ENCODE measurements around the gene PAMR1.
"Not testable (repeated sequence)": the region's sequence is repeated elsewhere in the genome, so short reads cannot be mapped to it uniquely, and the experiment has no call there.

Gene PAMR1, protein sequence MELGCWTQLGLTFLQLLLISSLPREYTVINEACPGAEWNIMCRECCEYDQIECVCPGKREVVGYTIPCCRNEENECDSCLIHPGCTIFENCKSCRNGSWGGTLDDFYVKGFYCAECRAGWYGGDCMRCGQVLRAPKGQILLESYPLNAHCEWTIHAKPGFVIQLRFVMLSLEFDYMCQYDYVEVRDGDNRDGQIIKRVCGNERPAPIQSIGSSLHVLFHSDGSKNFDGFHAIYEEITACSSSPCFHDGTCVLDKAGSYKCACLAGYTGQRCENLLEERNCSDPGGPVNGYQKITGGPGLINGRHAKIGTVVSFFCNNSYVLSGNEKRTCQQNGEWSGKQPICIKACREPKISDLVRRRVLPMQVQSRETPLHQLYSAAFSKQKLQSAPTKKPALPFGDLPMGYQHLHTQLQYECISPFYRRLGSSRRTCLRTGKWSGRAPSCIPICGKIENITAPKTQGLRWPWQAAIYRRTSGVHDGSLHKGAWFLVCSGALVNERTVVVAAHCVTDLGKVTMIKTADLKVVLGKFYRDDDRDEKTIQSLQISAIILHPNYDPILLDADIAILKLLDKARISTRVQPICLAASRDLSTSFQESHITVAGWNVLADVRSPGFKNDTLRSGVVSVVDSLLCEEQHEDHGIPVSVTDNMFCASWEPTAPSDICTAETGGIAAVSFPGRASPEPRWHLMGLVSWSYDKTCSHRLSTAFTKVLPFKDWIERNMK

DNA sequence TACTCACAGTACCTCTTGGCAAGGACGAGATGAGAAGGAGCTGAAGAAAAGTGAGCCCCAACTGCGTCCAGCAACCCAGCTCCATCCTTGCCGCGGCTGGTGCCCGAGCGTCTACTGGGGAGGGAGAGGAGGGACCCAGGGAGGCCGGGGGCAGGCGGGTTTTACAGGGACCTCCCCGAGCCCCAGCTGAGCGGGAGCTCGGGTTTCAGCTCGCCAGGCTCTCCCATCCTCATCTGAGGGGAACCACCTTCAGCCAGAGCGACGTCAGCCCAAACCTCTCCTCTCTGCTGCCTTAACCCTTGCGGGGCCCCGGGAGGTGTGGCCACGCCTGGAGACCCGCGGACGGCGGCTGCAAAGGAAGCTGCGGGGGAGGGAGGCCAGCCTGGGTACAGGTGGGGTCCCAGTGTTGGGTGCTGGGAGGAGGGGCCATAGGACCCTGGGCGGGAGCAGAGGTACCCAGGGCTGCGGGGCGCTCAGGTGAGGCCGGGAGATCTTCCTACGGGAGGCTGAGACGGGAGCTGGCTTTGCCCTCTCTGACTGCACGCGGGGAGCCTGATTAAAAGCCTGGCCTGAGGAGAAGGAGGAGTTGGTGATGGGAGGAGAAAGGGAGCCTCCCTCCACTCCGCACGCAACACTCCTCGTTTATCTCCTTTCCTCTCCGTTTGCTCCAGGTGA, at the start of gene PAMR1:
PAMR1 (minus strand) TSS at position 116 of the 675 bp plus-strand sequence; CDS start at position 85, 31 bp downstream.
- no peak for DNase-seq

DNA sequence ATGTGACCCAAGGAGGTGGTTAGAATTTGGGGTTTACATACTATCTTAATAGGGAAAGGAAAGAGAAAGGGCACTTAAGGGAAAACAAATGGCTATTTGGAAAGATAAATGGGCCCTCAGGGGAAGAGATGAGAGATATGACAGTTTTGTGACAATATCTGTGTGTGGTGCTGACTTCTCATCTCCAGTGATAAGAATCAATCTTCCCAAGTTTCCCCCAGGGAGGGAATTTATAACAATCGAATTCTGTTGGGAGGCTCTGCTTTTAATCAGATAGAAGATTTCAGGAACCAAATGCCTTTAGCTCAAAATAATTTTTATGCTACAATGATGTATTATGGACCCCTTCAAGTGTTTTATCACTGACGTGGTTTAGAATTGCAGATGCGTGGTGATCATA, 46.3 kb upstream of the PAMR1 start:
- no peak for DNase-seq

DNA sequence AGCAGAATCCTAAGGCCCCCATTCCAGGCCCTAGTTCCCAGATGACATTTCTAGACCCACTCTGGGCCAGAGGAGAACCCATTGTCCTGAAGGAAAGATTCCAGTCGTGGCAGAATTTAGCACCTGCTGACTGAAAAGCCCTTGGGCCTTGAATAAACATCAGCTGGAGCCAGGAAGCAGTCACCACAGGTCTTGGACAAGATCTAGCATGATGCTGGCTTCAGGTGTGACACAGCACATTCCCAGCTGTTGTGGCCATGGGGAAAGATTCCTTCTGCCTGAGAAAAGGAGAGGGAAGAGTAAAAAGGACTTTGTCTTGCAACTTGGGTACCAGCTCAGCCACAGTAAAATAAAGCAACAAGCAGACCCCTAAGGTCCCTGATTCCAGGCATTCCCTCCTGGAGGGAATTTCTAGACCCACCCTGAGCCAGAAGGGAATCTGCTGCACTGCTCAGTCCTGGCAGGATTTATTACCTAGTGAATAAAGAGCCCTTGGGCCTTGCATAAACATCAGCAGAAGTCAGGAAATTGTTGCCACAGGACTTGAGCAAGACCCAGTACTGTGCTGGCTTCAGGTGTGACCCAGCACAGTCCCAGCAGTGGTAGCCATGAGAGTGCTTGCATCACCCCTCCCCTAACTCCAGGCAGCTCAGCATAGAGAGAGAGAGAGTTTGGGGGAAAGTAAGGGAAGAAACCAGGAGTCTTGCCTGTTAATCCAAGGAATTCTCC, 42.5 kb upstream of the PAMR1 start:
- no peak for DNase-seq

DNA sequence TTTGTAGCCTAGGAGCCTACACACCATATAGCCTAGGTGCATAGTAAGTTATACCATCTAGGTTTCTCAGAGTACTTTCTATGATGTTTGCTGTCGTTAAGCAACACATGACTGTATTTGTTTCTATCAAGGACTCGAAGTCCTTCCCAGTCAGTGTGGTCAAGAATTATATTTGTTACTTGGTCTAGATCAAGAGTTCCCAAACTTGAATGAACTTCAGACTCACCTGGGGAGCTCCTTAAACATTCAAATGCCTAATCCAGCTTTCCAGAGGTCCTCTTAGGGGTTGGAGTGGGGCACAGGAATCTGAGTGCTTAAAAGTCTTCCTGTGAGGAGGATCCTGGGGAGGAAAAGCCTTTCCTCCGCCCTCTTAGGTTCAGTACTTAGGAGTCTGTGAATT, 41.5 kb upstream of the PAMR1 start:
- DNase-seq = no peak

DNA sequence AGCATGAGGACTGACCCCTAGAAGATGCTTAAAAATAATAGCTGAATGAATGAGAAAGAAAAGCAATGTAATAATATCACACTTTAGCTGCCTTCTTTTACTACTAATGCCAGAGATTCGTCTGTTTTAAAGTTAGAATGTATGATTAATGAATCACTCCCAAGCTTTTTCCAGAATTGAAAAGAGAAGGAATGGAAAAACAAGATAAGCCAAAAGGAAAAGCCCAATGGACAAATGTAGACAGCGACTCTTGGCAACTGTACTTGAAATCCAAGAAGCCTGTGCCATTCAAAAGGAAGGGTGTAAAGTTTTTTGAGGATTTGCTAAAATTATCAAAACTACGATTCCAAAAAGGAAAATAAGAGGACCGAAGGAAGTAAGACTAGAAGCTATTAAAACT, 40.8 kb upstream of the PAMR1 start:
- no peak for DNase-seq

DNA sequence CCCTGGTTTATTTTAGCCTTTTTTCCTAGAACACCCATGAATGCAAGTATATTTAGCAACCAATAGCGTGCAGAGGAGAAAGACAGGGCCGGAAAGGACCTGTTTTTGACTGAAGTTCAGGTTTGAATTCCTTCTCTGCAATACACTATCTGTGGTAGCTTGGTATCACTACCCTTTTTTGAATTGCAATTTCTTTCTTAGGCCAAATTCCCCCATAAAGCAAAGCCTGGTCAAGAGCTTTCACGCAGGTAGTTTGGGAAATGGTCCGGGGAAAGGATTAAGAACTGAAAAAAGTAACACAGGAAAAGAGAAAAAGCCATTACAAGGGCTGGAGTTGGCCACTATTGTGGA, 38.8 kb upstream of the PAMR1 start:
- no peak for DNase-seq

DNA sequence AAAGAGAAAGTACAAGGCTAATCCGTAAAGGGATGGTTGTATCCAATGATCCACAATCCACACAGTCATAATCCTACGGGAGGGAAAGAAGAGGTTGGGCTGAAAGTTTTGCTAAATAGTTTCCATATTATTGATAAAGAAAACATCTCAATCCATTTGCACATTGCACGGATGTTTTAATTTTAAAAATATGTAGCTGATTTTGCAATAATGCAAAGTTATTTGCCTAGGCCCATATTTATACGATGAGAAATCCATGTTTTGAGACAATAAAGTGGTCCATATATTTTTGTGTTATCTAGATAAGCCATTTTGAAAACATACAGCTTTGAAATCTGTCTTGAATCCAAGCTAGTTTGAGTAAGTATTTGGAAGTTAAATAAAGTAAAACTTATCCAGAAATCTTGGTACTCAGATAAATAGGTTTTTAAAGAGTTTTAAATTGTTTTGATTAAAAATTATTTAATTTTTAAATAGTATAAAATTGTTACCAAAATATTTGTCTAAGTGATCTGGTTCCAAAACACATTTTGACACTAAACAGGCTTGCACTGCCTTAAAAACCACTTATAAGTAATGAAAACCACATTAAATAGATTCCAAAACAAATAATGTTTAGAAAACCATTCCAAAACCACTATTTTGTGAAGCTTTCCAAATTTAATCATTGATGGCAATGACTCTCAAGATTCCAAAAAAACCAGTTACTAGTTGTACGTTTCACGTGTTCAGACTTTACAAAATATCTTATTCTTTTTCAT, 38.2 kb upstream of the PAMR1 start:
- DNase-seq = no peak

DNA sequence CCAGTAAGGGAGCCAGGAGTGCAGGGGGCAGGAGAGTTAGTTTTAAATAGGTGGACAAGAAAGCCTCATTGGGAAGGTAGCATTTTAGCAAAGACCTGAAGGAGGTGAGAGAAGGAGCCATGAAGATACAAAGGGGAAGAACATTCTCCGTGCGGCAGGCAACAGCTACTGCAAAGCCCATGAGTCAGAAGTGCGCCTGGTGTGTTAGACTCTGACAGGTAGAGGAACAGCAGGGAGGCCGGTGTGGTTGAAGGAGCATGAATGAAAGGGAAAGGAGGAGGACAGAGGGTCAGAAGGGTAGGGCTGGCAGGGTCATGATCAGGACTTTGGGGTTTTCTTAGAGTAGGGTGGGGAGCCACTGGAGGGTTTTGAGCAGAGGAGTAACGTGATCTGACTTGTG, 34.5 kb upstream of the PAMR1 start:
- no peak for DNase-seq

DNA sequence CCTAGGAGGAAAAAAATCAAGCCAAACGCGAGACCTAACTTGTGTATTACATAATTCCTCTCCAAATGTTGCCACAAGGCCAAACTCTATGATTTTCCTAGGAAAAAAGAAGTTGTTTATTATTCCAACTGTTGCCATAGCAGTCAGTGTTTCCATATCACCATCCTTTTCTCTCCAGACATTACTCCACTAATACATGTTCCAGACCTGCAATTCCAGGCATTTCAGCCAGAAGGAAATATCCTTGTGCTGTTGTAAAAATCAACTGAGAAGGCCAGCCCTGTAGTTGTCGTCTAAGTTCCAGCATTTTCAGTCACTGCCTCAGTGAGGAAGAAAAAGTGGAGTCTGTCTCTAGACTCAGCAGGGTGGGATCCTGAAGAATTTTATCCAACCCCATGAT, 33.1 kb upstream of the PAMR1 start:
- DNase-seq = no peak

DNA sequence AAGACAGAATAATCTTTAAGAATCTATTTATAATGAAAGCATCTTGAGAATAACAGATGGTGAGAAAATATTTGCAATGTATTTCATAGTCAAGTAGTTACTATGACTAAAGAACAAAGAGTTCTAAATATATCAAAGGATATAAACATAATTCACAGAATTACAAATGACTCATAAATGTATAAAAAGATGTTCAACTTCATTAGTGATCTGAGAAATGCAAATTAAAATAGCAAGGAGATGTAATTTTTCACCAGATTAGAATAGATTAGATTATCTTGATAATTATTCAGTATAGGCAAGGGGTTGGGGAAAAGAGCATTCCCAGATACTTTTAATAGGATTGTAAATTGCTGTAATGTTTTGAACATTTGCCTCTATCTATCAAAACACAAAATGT, 30.1 kb upstream of the PAMR1 start:
- no peak for DNase-seq

DNA sequence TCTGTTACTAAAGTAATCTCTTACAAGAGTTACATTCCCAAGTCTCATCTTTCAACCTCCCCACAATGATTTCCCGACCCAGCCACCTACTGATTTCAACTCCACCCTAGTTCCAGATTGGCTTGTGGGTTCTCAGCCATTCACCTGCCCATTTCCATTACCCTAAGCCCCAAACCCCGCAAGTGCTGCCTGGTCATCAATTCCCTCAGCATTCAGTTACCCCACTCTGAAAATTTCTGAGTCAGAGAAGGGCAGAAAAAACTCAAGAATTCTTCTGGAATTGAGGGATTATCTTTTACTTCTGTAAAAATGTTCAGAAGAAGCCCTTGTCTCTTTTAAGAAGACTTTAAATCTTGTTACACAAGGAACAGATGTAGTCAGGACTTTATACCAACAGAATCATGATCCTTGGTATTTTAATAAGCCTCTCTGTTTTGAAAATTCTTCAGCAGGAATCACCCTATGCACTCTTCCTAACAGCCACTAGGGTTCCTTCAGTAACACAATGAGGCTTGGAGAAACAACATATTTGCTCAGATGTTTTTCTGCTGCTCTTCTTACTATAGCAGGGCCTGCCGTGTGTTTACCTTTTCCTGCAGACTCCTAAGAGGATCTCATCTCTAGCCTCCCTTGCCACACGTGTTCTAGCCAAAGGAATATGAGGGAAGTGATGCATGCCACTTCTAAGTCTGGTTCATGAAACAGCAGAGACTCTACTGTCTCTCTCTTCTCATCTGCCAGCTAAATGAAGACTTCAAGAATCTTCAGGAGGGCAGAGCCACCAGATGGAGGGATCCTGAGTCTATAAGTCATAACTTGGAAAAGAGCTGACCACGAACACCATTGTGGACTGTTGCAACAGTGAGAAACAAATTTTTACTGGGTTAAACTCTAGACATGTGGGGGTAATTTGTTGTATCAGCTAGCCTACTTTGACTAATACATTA, 29.3 kb upstream of the PAMR1 start:
- DNase-seq = no peak

DNA sequence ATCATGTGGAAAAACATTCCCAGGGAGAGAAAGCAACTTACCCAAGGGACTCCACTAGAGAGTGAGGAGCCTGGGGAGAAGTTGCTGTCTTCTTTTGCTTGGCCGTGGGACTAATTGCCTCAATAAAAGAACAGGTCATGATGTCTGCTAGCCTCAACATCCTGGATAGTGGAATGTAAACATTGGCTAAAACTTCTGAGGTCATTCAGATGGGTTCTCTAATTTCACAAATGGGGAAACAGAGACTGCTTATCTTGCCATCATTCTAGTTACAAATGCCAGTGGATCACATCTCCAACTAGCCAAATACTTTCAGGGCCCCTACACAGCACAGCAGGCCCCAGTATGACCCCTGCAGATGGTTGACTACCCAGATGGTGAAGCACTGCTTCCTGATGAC, 28.4 kb upstream of the PAMR1 start:
- no peak for DNase-seq

DNA sequence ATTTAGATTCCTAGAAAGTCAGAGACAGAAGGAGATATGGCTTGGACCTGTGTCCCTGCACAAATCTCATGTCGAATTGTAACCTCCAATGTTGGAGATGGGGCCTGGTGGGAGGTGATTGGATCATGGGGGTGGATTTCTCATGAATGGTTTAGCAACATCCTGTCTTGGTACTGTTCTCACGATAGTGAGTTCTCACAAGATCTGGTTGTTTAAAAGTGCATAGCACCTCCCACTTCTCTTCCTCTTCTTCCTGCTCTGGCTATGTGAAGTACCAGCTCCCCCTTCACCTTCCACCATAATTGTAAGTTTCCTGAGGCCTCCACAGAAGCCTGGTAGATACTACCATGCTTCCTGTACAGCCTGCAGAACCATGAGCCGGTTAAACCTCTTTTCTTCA, 27.6 kb upstream of the PAMR1 start:
- DNase-seq = no peak

DNA sequence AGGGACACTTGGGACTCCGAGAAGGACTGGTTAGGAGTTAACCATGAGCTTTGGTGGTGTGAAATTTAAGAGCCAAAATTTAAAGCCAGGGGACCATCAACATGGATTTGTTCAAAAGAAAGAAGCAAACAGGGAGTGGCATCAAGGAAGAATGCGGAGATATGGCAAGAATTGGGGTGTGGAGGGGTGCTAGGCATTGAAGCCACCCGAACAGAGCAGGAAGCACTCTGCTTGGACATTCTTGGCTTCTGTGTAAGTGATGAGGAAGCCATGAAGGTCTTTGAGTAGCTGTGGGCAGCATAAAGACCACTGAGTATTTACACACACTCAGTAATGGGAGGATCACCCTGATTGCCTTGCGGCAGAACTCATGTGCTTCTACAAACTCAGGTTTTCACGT, 27.2 kb upstream of the PAMR1 start:
- DNase-seq = no peak

DNA sequence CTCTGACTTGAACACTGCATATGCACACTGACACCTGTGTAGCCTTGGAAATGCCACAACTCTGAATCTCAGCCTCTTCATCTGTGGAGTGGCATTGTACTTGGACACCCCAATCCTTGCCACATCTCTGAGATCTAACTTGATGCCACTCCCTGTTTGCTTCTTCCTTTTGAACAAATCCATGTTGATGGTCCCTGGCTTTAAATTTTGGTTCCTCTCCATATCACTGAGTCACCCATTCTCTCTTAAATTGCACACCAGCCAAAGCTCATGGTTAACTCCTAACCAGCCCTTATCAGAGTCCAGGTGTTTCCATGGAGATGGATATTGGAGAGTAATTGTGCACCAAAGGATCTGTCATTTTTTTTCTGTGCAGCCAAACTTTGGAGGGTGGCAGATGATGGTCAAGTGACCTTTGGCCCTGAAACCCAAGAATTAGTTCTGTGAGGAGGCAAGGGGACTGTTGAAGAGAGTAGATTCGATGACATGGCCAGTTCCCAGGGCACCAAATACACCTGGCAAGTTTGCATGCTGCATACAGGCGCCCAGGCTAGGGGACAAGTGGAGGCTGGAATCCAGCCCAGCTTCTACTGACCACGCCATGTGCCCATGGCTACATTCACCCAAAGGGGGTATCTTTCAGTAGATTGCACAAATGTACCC, 25.1 kb upstream of the PAMR1 start:
- DNase-seq = no peak

DNA sequence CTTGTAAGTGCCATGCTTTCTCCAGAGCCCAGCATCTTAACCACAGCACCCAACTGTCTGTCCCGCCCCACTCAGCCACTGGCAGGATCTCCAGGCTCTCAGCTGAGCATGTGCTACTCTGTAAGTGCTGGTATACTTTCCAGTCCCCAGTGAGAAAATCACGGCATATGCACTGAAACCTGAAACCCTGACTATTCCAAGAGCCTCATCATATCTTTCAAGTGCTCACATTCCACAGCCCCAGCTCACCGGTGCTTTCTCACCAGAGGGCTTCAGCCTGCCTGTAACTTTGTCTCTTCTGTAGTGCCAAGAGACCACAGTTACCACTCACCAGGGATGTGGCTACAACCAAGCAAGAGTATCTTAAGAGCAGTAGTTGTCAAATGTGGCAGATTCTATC, 24.4 kb upstream of the PAMR1 start:
- no peak for DNase-seq

DNA sequence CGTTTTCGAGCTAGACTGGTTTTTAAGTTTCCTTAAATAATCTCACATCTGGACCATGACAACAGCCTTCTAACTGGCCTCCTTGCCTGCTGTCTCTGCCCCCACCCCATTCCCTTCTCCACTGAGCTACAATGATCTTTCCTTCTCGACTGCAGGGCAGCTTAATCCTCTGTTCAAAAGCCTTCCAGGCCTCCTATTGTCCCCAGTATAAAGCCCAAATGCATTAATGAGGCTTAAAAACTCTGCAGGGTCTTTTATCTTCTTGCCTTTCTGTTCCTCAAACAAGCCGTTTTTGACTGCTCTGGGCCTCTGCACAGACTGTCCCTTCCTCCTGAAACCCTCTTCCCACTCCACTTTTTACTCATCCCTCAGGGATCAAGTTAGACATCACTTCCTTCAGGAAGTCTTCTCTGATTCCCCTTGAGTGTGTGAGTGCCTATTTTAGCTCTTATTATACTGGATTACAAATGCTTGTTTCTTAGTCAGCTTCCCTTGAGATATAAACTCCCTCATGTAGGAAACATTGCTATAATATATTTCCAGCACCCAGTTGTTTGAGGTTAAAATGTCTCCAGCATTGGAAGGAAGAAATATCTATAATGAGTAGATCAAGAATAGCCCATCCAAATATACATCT, 23.6 kb upstream of the PAMR1 start:
- DNase-seq = no peak

DNA sequence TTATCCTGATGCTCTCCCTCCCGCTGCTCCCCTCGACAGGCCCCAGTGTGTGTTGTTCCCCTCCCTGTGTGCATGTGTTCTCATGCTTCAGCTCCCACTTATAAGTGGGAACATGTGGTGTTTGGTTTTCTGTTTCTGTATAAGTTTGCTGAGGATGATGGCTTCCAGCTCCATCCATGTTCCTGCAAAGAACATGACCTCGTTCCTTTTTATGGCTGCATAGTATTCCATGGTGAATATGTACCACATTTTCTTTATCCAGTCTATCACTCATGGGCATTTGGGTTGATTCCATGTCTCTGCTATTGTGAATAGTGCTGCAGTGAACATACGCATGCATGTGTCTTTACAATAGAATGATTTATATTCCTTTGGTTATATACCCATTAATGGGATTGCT, 22.6 kb upstream of the PAMR1 start:
- DNase-seq = not testable (repeated sequence)

DNA sequence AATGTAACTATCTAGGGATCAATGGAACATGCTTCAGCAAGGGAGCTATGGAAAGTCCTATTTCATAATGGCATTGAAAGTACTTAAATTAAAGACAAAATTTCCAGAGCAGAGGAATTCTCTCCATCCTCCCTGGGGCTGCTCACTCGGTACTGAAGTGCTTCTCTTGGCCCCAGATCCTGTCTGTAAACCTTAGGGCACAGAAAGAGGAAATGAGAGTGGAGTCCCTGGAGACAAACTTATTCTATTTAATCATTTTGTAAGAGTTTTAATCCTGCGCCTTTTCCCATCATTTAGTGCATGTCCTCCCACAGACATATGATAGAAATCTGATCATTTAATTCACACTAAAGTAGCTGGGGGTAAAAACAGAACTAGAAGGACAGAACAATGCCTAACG, 20.9 kb upstream of the PAMR1 start:
- DNase-seq = no peak

DNA sequence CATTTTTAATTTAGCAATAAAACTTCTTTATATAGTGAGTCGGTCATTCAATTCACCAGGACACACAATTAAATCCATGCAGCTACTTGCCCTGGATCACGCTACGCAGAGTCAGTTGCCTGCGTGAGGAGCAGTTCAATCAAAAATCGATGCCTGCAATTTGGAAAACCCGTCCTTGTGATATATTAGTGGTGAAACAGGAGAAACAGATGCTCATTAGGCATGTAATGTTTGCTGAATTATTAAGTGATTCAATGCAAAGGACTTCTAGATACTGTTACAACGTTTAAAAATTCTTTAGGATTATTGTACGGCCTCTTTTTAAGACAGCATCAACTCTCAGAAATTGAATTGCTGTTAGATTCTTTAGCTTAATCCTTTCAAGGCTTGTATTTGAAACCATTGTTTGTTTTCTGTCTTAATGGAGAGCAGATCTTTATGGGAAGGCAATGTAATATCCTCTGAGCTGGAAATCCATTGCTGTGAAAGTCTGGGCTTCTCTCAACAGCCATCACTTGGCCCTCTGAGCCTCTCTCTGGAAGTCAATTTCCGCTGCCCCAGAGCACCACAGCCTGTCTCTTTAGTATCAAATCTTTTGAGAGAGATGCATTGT, 20.1 kb upstream of the PAMR1 start:
- no peak for DNase-seq

Data from CD4-positive, alpha-beta T cell treated with Interleukin-10 for 1 hour (primary cell).